GM19351 (cell line): ENCODE data around the gene TYMP.

Experiments used
- ATAC-seq: cut with Tn5 transposase; IDR thresholded peaks from one replicate; pipeline ENCODE4 v1.9.1; 2021; ENCODE audit warnings: mild to moderate bottlenecking, moderate library complexity; ENCODE audit not compliant: unreplicated experiment

The TYMP gene

DNA sequence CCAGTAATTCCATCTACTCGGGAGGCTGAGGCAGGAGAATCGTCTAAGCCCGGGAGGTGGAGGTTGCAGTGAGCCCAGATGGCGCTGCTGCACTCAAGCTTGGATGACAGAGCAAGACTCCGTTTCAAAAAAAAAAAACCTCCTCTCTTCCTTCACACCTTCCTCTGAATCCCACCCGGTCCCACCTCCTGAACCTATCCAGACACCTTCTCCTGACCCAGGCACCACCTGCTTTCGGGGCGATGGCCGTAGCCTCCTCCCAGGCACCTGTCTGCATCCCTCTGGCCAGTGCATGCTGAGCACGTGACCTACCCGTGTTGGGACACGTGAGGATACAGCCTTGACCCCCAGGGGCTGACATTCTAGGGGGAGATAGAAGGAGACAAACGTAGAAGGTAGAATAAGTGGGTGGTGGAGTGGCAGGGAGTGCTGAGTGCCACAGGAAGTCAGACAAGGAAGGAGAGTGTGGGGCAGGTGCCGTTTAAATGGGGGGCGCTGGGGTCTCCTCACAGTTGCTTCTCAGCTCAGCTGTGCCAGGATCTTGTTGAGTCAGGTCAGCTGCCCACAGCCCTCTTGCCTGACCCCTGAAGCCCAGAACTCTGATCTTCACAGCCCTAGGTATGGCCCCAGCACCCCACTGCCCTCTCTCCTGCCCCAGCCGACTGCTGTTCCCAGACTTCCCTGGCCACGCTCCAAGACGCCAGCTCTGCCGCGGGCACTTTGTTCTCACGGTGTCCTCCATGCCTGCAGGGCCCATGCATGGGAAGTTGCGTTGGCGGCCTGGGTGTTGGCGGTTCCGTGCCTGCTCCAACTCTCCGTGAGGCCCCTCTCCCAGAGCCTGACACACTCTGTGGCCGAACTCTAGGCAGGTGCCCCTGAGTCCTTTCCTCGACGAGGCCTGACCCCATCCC, 44.3 kb downstream of the TYMP start:
- no peak for ATAC-seq

- ATAC-seq: no peak
Measured at GRCh38 chr22:50483977-50484853, 45.6 kb downstream of the TYMP start.

GRCh38 chr22:50483556-50483955, 46.3 kb downstream of the TYMP start:
- ATAC-seq: no peak

- ATAC-seq: no peak
Measured at GRCh38 chr22:50483106-50483505, 46.7 kb downstream of the TYMP start.

DNA sequence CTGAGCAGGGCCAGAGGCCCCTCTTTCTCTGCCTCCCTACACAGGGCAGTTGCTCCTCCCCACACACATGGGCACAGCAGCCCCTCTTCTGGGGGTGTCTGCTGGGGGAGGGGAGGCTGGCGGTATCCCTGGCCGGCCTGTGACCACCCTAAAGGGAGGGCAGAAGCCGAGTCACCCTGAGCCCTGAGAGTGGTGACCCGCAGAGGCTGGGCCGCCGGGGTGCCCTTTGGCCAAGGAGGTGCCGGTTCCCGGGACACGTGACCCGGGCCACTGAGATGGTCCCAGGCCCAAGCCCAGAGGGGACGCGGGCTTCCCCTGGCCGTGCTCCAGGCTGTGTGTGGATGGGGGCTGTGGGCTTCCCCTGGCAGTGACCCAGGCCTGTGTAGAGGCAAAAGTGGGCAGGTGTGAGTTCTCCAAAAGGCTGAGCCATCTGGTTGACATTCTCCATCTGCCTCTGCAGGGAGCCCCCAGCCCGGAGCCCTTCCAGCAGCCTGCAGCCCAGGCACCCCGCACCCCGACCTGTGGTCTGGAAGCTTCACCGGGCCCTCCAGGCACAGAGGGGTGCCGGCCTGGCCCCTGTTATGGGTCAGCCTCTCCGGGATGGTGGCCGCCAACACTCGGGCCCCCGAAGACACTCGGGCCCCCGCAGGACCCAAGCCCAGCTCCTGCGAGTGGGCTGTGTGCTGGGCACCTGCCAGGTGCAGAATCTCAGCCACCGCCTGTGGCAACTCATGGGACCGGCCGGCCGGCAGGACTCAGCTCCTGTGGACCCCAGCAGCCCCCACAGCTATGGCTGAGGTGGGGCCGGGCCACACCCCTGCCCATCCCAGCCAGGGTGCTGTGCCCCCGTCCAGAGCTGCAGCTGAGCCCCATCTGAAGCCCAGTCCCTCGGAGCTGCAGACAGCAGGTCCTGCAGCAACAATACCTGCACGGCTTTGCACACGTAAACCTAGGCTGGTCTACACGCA, 47.4 kb downstream of the TYMP start:
- ATAC-seq: no peak

GRCh38 chr22:50481440-50482106, 48.2 kb downstream of the TYMP start, which contains the start of gene ADM2:
Gene ADM2, plus strand, starts transcription at chr22:50481543. Its CDS starts 305 bp downstream, at chr22:50481848.
- ATAC-seq: no peak

GRCh38 chr22:50481045-50481439, 48.8 kb downstream of the TYMP start:
- ATAC-seq: no peak

DNA sequence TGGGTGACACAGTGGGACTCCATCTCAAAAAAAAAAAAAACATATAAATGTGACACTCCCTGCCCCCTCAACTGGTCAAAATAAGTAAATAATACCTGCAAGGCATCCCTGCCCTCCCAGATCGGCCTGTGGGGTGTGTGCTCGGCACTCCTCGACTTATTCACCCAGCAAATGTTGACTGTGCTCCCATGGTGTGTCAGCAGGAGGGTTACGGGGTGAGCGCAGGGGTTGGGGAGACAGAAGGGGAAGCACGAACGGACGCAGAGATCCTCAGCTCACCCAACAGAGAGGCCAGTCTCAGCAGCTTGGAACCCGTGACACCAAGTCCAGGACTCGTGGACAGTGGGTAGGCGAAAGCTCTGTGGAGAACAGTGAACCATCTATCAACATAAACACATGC, 50.1 kb downstream of the TYMP start:
- no peak for ATAC-seq

- no peak for ATAC-seq
Measured at GRCh38 chr22:50477923-50478322, 51.9 kb downstream of the TYMP start.

DNA sequence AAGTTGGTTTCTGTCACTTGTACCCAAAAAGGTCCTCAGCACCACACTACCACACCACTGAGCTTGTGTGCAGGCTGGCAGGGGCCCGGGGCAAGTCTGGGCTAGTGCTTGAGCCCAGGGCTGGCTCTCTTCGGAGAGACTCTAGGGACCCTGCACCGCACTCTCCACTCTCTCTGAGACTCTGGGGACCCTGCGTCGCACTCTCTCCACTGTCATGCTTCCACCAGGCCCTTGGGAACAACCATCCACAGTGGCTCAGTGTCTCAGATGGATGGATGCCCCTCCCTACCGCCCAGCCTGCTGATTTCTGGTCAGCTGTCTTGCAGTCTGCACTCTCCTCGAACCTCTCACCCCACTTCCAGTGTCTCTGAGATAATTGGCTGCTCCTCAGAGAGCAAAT, 52.9 kb downstream of the TYMP start:
- no peak for ATAC-seq
